Testis (tissue), 3 donors: ENCODE data around the gene PCDHA2. TPM values are rescaled to one million over a fixed set of nuclear protein-coding genes. Genes with fewer than 3 reads are reported as not detected.
"Not testable (repeated sequence)": the region's sequence is repeated elsewhere in the genome, so short reads cannot be mapped to it uniquely, and the experiment has no call there.

Experiments used
- DNase-seq: peaks from one replicate; pipeline ENCODE4 v3.0.0-alpha.2; 2019
- H3K27ac ChIP-seq, 2 donors: fragments of 200-600 bp; sonication (generic); one replicate each; pipeline ENCODE4 v1.5.1; 2019
- H3K27me3 ChIP-seq: fragments of 200-600 bp; sonication (generic); one replicate; pipeline ENCODE4 v1.5.1; 2019
- H3K36me3 ChIP-seq: fragments of 200-600 bp; sonication (generic); one replicate; pipeline ENCODE4 v1.5.1; 2017; ENCODE audit warnings: low read depth; ENCODE audit errors: missing control alignments
- H3K4me1 ChIP-seq: fragments of 200-600 bp; sonication (generic); one replicate; pipeline ENCODE4 v1.5.1; 2019
- H3K4me3 ChIP-seq, 2 donors: fragments of 200-600 bp; sonication (generic); one replicate each; pipeline ENCODE4 v1.5.1; 2017 to 2019
- H3K9me3 ChIP-seq: fragments of 200-600 bp; sonication (generic); one replicate; pipeline ENCODE4 v1.5.1; 2017
- POLR2A ChIP-seq: fragments of 450-650 bp; IDR thresholded peaks from one replicate; pipeline ENCODE4 v1.6.1; 2017; ENCODE audit warnings: antibody characterized with exemption, mild to moderate bottlenecking, moderate library complexity
- WGBS, 2 donors: methylation state at CpG; one replicate each; pipeline ENCODE4 v1.1.5; 2018; 5-methylcytosine and 5-hydroxymethylcytosine counted together
- intact Hi-C: fragments of 100-400 bp; cut with DNase I; formaldehyde crosslinking; loops from one replicate; pipeline ENCODE4 v1.15.1; 2023; ENCODE audit warnings: low total_unique reads
- polyA plus RNA-seq: library from polyadenylated mRNA; stranded (reverse); fragments of 350-450 nt; fragmentation: Illumina TruSeq; extraction: RNeasy Lipid Tissue Mini Kit (QIAGEN cat#74804); gene quantifications from one replicate; pipeline ENCODE4 v1.2.3, GENCODE V29; 2014; ENCODE audit warnings: low read depth, low replicate concordance; ENCODE audit not compliant: insufficient read depth
- total RNA-seq, 2 donors: library from RNA; depleted of rRNA; stranded (reverse); fragments of >200 nt; gene quantifications; one replicate each; pipeline ENCODE4 v1.2.3, GENCODE V29; 2016
- TF ChIP-seq, protein P1 (sequence below), 3 experiments: fragments of 450-650 bp in 2 of 3; fragments of 200-600 bp in 1 of 3; sonication (generic) in 1 of 3; IDR thresholded peaks; one replicate each; pipeline ENCODE4 v1.5.1; 2016 to 2019; ENCODE audit warnings: antibody characterized with exemption in 3 of 3, mild to moderate bottlenecking in 2 of 3, moderate library complexity in 1 of 3

PCDHA2 gene
- total and polyA plus RNA-seq, 3 donors from 2014 or later, result 0.57 to 1.3 (median 1.0) TPM

DNA sequence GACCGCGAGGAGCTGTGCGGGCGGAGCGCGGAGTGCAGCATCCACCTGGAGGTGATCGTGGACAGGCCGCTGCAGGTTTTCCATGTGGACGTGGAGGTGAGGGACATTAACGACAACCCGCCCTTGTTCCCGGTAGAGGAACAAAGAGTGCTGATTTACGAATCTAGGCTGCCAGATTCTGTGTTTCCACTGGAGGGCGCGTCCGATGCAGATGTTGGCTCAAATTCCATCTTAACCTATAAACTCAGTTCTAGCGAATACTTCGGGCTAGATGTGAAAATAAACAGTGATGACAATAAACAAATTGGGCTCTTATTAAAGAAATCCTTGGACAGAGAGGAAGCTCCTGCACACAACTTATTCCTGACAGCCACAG lies 33.7 kb downstream of the PCDHA2 start:
- Histone ChIP-seq H3K27ac (no peak overlapping the region), H3K4me1 (no peaks in the 10 kb centered on the region), H3K36me3 (no peaks in the 10 kb centered on the region), H3K9me3 (no peaks in the 10 kb centered on the region), H3K27me3 (no peaks in the 10 kb centered on the region), H3K4me3 (peak overlapping the region in 1 of 2 donors; percentile 33)
- TF ChIP-seq, protein P1, sequence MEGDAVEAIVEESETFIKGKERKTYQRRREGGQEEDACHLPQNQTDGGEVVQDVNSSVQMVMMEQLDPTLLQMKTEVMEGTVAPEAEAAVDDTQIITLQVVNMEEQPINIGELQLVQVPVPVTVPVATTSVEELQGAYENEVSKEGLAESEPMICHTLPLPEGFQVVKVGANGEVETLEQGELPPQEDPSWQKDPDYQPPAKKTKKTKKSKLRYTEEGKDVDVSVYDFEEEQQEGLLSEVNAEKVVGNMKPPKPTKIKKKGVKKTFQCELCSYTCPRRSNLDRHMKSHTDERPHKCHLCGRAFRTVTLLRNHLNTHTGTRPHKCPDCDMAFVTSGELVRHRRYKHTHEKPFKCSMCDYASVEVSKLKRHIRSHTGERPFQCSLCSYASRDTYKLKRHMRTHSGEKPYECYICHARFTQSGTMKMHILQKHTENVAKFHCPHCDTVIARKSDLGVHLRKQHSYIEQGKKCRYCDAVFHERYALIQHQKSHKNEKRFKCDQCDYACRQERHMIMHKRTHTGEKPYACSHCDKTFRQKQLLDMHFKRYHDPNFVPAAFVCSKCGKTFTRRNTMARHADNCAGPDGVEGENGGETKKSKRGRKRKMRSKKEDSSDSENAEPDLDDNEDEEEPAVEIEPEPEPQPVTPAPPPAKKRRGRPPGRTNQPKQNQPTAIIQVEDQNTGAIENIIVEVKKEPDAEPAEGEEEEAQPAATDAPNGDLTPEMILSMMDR (IDR thresholded peaks at IDR 0.05), result no peak
- TF ChIP-seq POLR2A, result no peak
- DNase-seq, result no peak
- intact Hi-C loops, result no loop called here
- 9 to 11% methylated on average over 17 to 18 of the region's 18 CpGs for WGBS, 2 donors

DNA sequence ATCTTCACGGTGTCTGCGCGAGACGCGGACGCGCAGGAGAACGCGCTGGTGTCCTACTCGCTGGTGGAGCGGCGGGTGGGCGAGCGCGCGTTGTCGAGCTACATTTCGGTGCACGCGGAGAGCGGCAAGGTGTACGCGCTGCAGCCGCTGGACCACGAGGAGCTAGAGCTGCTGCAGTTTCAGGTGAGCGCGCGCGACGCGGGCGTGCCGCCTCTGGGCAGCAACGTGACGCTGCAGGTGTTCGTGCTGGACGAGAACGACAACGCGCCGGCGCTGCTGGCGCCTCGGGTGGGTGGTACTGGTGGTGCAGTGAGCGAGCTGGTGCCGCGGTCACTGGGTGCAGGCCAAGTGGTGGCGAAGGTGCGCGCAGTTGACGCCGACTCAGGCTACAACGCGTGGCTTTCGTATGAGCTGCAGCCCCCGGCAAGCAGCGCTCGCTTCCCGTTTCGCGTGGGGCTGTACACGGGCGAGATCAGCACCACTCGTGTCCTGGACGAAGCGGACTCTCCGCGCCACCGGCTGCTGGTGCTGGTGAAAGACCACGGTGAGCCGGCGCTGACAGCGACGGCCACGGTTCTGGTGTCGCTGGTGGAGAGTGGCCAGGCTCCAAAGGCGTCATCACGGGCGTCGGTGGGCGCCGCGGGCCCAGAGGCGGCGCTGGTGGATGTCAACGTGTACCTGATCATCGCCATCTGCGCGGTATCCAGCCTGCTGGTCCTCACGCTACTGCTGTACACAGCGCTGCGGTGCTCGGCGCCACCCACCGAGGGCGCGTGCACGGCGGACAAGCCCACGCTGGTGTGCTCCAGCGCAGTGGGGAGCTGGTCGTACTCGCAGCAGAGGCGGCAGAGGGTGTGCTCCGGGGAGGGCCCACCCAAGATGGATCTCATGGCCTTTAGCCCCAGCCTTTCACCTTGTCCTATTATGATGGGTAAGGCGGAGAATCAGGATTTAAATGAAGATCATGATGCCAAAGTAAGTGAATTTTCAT lies 35.2 kb downstream of the PCDHA2 start:
- H3K27me3 ChIP-seq, H3K4me1 ChIP-seq, H3K9me3 ChIP-seq, H3K27ac ChIP-seq, DNase-seq, H3K4me3 ChIP-seq, H3K36me3 ChIP-seq, intact Hi-C loops: not testable (repeated sequence)
- 24 to 33% methylated on average over 23 to 98 of the region's 106 CpGs for WGBS, 2 donors

DNA sequence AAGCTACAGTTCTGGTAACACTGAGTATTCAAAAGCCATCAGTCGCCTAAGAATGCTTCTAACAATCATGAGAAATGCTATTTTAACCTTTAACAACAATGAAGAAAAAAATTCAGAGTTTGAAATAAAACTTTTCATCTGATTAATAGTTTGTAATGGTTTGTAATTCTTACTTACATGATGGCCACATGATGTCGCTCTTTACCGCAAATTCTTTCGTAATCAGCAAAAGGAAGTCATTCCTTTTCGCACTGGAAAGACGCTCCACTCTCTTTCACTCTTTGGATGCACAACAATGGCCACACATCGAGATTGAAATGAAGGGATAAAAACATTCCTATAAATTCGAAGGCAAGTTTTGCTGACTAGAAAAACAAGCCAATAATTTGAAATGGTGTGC lies 39.3 kb downstream of the PCDHA2 start, which contains the start of gene PCDHA7:
PCDHA7 (plus strand) TSS at position 277 of the 400 bp plus-strand sequence; CDS start at position 392, 115 bp downstream.
- no peaks in the 10 kb centered on the region for H3K27me3 ChIP-seq
- no peak within 1 kb of the TSS for H3K4me3 ChIP-seq
- 2 to 9% methylated on average over 8 of the region's 8 CpGs for WGBS, 2 donors
- H3K36me3 ChIP-seq, result no peaks in the 10 kb centered on the region
- no peaks in the 10 kb centered on the region for H3K4me1 ChIP-seq
- TF ChIP-seq, protein P1 (IDR thresholded peaks at IDR 0.05), result peak in 1 of 3 experiments; percentile 5
- no peak for TF ChIP-seq POLR2A
- H3K27ac ChIP-seq, result no peak within 1 kb of the TSS
- no peak for DNase-seq
- intact Hi-C loops, result no loop called here
- H3K9me3 ChIP-seq, result no peaks in the 10 kb centered on the region

DNA sequence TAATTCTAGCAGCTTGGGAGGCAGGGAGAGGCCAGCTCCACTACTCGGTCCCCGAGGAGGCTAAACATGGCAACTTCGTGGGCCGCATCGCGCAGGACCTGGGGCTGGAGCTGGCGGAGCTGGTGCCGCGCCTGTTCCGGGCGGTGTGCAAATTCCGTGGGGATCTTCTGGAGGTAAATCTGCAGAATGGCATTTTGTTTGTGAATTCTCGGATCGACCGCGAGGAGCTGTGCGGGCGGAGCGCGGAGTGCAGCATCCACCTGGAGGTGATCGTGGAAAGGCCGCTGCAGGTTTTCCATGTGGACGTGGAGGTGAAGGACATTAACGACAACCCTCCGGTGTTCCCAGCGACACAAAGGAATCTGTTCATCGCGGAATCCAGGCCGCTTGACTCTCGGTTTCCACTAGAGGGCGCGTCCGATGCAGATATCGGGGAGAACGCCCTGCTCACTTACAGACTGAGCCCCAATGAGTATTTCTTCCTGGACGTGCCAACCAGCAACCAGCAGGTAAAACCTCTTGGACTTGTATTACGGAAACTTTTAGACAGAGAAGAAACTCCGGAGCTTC lies 39.9 kb downstream of the PCDHA2 start:
- H3K27ac ChIP-seq, intact Hi-C loops, H3K4me1 ChIP-seq, H3K27me3 ChIP-seq, H3K36me3 ChIP-seq, H3K9me3 ChIP-seq, DNase-seq, H3K4me3 ChIP-seq: not testable (repeated sequence)
- WGBS, 2 donors, result 10 to 18% methylated on average over 26 of the region's 38 CpGs

DNA sequence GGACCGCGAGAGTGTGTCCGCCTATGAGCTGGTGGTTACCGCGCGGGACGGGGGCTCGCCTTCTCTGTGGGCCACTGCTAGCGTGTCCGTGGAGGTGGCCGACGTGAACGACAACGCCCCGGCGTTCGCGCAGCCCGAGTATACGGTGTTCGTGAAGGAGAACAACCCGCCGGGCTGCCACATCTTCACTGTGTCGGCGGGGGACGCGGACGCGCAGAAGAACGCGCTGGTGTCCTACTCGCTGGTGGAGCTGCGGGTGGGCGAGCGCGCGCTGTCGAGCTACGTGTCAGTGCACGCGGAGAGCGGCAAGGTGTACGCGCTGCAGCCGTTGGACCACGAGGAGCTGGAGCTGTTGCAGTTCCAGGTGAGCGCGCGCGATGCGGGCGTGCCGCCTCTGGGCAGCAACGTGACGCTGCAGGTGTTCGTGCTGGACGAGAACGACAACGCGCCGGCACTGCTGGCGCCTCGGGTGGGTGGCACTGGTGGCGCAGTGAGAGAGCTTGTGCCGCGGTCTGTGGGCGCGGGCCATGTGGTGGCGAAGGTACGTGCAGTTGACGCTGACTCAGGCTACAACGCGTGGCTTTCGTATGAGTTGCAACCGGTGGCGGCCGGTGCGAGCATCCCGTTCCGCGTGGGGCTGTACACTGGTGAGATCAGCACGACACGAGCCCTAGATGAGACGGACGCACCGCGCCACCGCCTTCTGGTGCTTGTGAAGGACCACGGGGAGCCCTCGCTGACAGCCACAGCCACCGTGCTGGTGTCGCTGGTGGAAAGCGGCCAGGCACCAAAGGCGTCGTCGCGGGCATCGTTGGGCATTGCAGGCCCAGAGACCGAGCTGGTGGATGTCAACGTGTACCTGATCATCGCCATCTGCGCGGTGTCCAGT lies 41.2 kb downstream of the PCDHA2 start:
- TF ChIP-seq, protein P1 (IDR thresholded peaks at IDR 0.05), result no peak
- no peak for TF ChIP-seq POLR2A
- Histone ChIP-seq H3K4me1 (no peaks in the 10 kb centered on the region), H3K4me3 (peak overlapping the region in 1 of 2 donors; percentile 6), H3K36me3 (no peaks in the 10 kb centered on the region), H3K9me3 (no peaks in the 10 kb centered on the region), H3K27ac (no peak overlapping the region), H3K27me3 (no peaks in the 10 kb centered on the region)
- DNase-seq, result no peak
- 29 to 48% methylated on average over 34 to 92 of the region's 103 CpGs for WGBS, 2 donors
- intact Hi-C loops, result no loop called here
